HepG2 (cell line): ENCODE data around the gene MSMB. TPM values are rescaled to one million over a fixed set of nuclear protein-coding genes. Genes with fewer than 3 reads are reported as not detected.

Experiments used
- ATAC-seq: fragments of 200-7000 bp; cut with Tn5 transposase; 3 replicates; pipeline ENCODE4 v1.9.1; 2020; ENCODE audit warnings: mild to moderate bottlenecking, moderate library complexity
- BruUV-seq: library from RNA; stranded (reverse); fragments of 400-500 nt; replicated peaks from 2 replicates; lab custom pipeline; 2021; lab: Mats Ljungman, UMichigan
- CTCF ChIA-PET: fragments of 300-600 bp; formaldehyde crosslinking; extraction: SDS; loops from one replicate; lab custom pipeline; 2021; ENCODE audit warnings: low total read pairs, inconsistent platforms, low intra/inter-chr PET ratio; lab: Yijun Ruan, JAX
- POLR2A ChIA-PET: fragments of 350-600 bp; sonication (Branson Sonifier 250); formaldehyde crosslinking; loops from one replicate; lab custom pipeline; 2020; ENCODE audit warnings: antibody characterized with exemption, inconsistent platforms; lab: Yijun Ruan, JAX
- DNase-seq: peaks from one replicate; pipeline ENCODE4 v3.0.0-alpha.2; 2015; ENCODE audit warnings: low spot score
- FAIRE-seq: peaks from 3 replicates; lab custom pipeline; 2011; peaks lifted over from hg19 to GRCh38; lab: Jason Lieb, UNC
- H2AFZ ChIP-seq: one replicate; pipeline ENCODE4 v1.6.1; 2011; ENCODE audit warnings: low read length, inconsistent platforms
- H3K27ac ChIP-seq: fragments of 300-600 bp; 3 replicates; pipeline ENCODE4 v1.8.0; 2011; ENCODE audit warnings: mixed run types, mild to moderate bottlenecking, mixed read lengths, low read length, inconsistent platforms; ENCODE audit not compliant: insufficient read depth; ENCODE audit errors: extremely low read length
- H3K27me3 ChIP-seq, 2 experiments: fragments of 200-600 bp in 1 of 2; 2 replicates in 1 of 2; 3 replicates in 1 of 2; pipeline versions ENCODE4 v1.6.0 to v1.8.0; 2011; ENCODE audit warnings: low read length in 2 of 2, mild to moderate bottlenecking in 2 of 2, moderate library complexity in 2 of 2, inconsistent platforms in 1 of 2; ENCODE audit not compliant: insufficient read depth in 2 of 2, control insufficient read depth in 1 of 2
- H3K36me3 ChIP-seq, 2 experiments: fragments of 200-600 bp in 1 of 2; replicated peaks in 1 of 2; 2 replicates in 1 of 2; 3 replicates in 1 of 2; pipeline versions ENCODE4 v1.5.1 to v1.8.0; 2011; ENCODE audit warnings: low read length in 2 of 2, inconsistent platforms in 1 of 2; ENCODE audit not compliant: insufficient read depth in 2 of 2, control insufficient read depth in 1 of 2
- H3K4me1 ChIP-seq: 2 replicates; pipeline ENCODE4 v1.5.1; 2012; ENCODE audit warnings: low read length, inconsistent platforms; ENCODE audit not compliant: insufficient read depth
- H3K4me2 ChIP-seq: 2 replicates; pipeline ENCODE4 v1.6.0; 2011; ENCODE audit warnings: low read depth, low read length, inconsistent platforms
- H3K4me3 ChIP-seq, 3 experiments: fragments of 200-600 bp in 1 of 3; sonication (generic), shearing (Covaris generic) in 1 of 3; replicated peaks in 1 of 3; 2 replicates each; pipeline ENCODE4 v1.5.1; 2011 to 2016; ENCODE audit warnings: low read length in 3 of 3, inconsistent platforms in 2 of 3, low read depth in 2 of 3, mild to moderate bottlenecking in 2 of 3, control low read depth in 1 of 3, mixed read lengths in 1 of 3; ENCODE audit not compliant: insufficient read depth in 1 of 3
- H3K79me2 ChIP-seq: one replicate; pipeline ENCODE4 v1.6.1; 2011; ENCODE audit warnings: low read length, inconsistent platforms; ENCODE audit not compliant: insufficient read depth
- H3K9ac ChIP-seq: 2 replicates; pipeline ENCODE4 v1.6.0; 2011; ENCODE audit warnings: mild to moderate bottlenecking, low read depth, low read length, inconsistent platforms; ENCODE audit not compliant: insufficient read depth
- H3K9me3 ChIP-seq: 2 replicates; pipeline ENCODE4 v1.5.1; 2012; ENCODE audit warnings: mild to moderate bottlenecking, low read length
- H4K20me1 ChIP-seq: 2 replicates; pipeline ENCODE4 v1.6.0; 2011; ENCODE audit warnings: inconsistent platforms, mild to moderate bottlenecking, low read length, moderate library complexity; ENCODE audit not compliant: insufficient read depth
- AHR ChIP-seq: IDR thresholded peaks from 2 replicates; pipeline ENCODE4 v1.6.1; 2018; ENCODE audit warnings: missing genetic modification reagents, missing compliant biosample characterization
- AKAP8 ChIP-seq: sonication (generic); formaldehyde crosslinking; IDR thresholded peaks from 2 replicates; pipeline ENCODE4 v1.5.1; 2020; ENCODE audit warnings: mild to moderate bottlenecking, missing genetic modification reagents
- CENPX ChIP-seq: sonication (generic); formaldehyde crosslinking; IDR thresholded peaks from 2 replicates; pipeline ENCODE4 v1.9.0; 2021; ENCODE audit warnings: mild to moderate bottlenecking, missing genetic modification reagents, moderate library complexity
- GABPB1 ChIP-seq: IDR thresholded peaks from 2 replicates; pipeline ENCODE4 v1.6.1; 2016; ENCODE audit warnings: mild to moderate bottlenecking, missing genetic modification reagents, moderate library complexity, missing compliant biosample characterization
- HNRNPK ChIP-seq: fragments of 200-400 bp; formaldehyde crosslinking; IDR thresholded peaks from 2 replicates; pipeline ENCODE4 v1.6.1; 2018; ENCODE audit warnings: low read length, low read depth, moderate library complexity, mild to moderate bottlenecking; ENCODE audit not compliant: poor library complexity, severe bottlenecking
- MED13 ChIP-seq: sonication (generic); formaldehyde crosslinking; IDR thresholded peaks from 2 replicates; pipeline ENCODE4 v1.5.0; 2020; ENCODE audit warnings: missing genetic modification reagents
- NFE2L1 ChIP-seq: sonication (generic); formaldehyde crosslinking; IDR thresholded peaks from 2 replicates; pipeline ENCODE4 v1.4.0; 2020; ENCODE audit warnings: missing genetic modification reagents, mild to moderate bottlenecking, borderline replicate concordance
- SAP130 ChIP-seq: IDR thresholded peaks from 2 replicates; pipeline ENCODE4 v1.6.1; 2016; ENCODE audit warnings: low read depth
- SATB2 ChIP-seq: sonication (generic); formaldehyde crosslinking; IDR thresholded peaks from 2 replicates; pipeline ENCODE4 v1.5.0; 2020; ENCODE audit warnings: missing genetic modification reagents
- SYNCRIP ChIP-seq: fragments of 200-400 bp; formaldehyde crosslinking; IDR thresholded peaks from 2 replicates; pipeline ENCODE4 v1.6.1; 2018; ENCODE audit warnings: mild to moderate bottlenecking, low read depth, low read length; ENCODE audit not compliant: insufficient read depth
- TEAD2 ChIP-seq: sonication (generic); formaldehyde crosslinking; IDR thresholded peaks from 2 replicates; pipeline ENCODE4 v1.9.0; 2021; ENCODE audit warnings: missing genetic modification reagents
- ZHX1 ChIP-seq: sonication (generic); formaldehyde crosslinking; IDR thresholded peaks from 2 replicates; pipeline ENCODE4 v1.8.1; 2022; ENCODE audit warnings: low read depth, mild to moderate bottlenecking, missing genetic modification reagents
- ZNF576 ChIP-seq: sonication (generic); formaldehyde crosslinking; IDR thresholded peaks from 2 replicates; pipeline ENCODE4 v1.4.0; 2020; ENCODE audit warnings: mild to moderate bottlenecking, missing genetic modification reagents
- WGBS: methylation state at CpG from one replicate; pipeline ENCODE4 v1.1.6; 2017; ENCODE audit warnings: low lambda C conversion rate; 5-methylcytosine and 5-hydroxymethylcytosine counted together
- in situ Hi-C: cut with HindIII; loops from 2 replicates; pipeline ENCODE4 v1.10.0; 2017; ENCODE audit warnings: low pct_unique_long_range_greater_than_20kb; ENCODE audit not compliant: extremely low pct_ligation_motif_present
- intact Hi-C: fragments of 100-400 bp; cut with micrococcal nuclease; formaldehyde crosslinking; loops from one replicate; pipeline ENCODE4 v1.10.0; 2022; ENCODE audit not compliant: unreplicated experiment
- polyA plus RNA-seq, 8 experiments: library from polyadenylated mRNA; depleted of rRNA in 3 of 8; stranded (reverse) in 7 of 8; unstranded in 1 of 8; fragments of >200 nt; fragmentation: Illumina TruSeq in 4 of 8; extraction: Trizol in 4 of 8; gene quantifications; 2 replicates each; pipeline versions ENCODE4 v1.2.1 to v1.2.3, GENCODE V29; 2011 to 2016; ENCODE audit warnings: low read depth in 4 of 8, missing spikeins in 1 of 8, mixed read lengths in 1 of 8; ENCODE audit not compliant: insufficient read depth in 1 of 8
- total RNA-seq, 5 experiments: library from RNA; depleted of rRNA; stranded (reverse); fragments of >200 nt; fragmentation: Illumina TruSeq; extraction: Trizol; gene quantifications; 2 replicates each; pipeline ENCODE4 v1.2.3, GENCODE V29; 2016; ENCODE audit warnings: low read depth in 1 of 5
- TF ChIP-seq, protein P1 (sequence below): sonication (generic); formaldehyde crosslinking; IDR thresholded peaks from 2 replicates; pipeline ENCODE4 v1.8.0; 2023; ENCODE audit warnings: mild to moderate bottlenecking, missing genetic modification reagents
- TF ChIP-seq, protein P2 (sequence below): IDR thresholded peaks from 2 replicates; pipeline ENCODE4 v1.6.1; 2016; ENCODE audit warnings: low read depth, missing genetic modification reagents, missing compliant biosample characterization

Gene MSMB
- total and polyA plus RNA-seq, 2 of the 13 experiments (the other 11 are each of a cell fraction or from before 2014, with no cell fraction given): 0.84 TPM; not detected in 1

- peaks cover 0 to 6% of the 10 kb centered on the region in 2 experiments; a peak in 2 of 5 replicates for H3K36me3 ChIP-seq
- BruUV-seq: TSS peak; percentile 59
- H2AFZ ChIP-seq: no peak overlapping the region
- H4K20me1 ChIP-seq: peaks cover 40% of the 10 kb centered on the region
- ChIA-PET POLR2A (interaction anchor here (2.0 to 2.4 kb wide), 3 partner anchors 10 to 25 kb away, joined by 8 to 22 read pairs (median 17); no protein-coding TSS in a partner anchor), CTCF (no interaction called here)
- peak overlapping the region; percentile 86 for H3K27ac ChIP-seq
- intact Hi-C loops (loop anchor here (1.0 to 10.0 kb wide), 4 partner anchors 23 to 195 kb away; no protein-coding TSS in a partner anchor), in situ Hi-C loops (loop anchor here (5.0 kb wide), 1 partner anchor 63 kb away; no protein-coding TSS in a partner anchor)
- H3K4me3 ChIP-seq: peak overlapping the region; percentile 85 to 92 (median 88)
- FAIRE-seq (no peak), DNase-seq (no peak), ATAC-seq (no peak)
- H3K9me3 ChIP-seq: no peaks in the 10 kb centered on the region
- H3K4me2 ChIP-seq: peak overlapping the region; percentile 93
- WGBS: 2% methylated on average over 6 of the region's 6 CpGs
- no peaks in the 10 kb centered on the region; a peak in 1 of 5 replicates for H3K27me3 ChIP-seq
- peak overlapping the region; percentile 96 for H3K9ac ChIP-seq
- peaks cover 79% of the 10 kb centered on the region for H3K4me1 ChIP-seq
- peaks cover 71% of the 10 kb centered on the region for H3K79me2 ChIP-seq
- no peak for TF ChIP-seq TEAD2 (CRISPR knock-in tag)
- TF ChIP-seq ZNF576 (CRISPR knock-in tag): no peak
- TF ChIP-seq SAP130 (CRISPR knock-in tag): peak; percentile 29; the same call in 1 of the 2 replicates
- TF ChIP-seq, protein P1, sequence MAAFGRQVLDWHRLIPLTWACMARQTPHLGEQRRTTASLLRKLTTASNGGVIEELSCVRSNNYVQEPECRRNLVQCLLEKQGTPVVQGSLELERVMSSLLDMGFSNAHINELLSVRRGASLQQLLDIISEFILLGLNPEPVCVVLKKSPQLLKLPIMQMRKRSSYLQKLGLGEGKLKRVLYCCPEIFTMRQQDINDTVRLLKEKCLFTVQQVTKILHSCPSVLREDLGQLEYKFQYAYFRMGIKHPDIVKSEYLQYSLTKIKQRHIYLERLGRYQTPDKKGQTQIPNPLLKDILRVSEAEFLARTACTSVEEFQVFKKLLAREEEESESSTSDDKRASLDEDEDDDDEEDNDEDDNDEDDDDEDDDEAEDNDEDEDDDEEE: no peak
- TF ChIP-seq, protein P2, sequence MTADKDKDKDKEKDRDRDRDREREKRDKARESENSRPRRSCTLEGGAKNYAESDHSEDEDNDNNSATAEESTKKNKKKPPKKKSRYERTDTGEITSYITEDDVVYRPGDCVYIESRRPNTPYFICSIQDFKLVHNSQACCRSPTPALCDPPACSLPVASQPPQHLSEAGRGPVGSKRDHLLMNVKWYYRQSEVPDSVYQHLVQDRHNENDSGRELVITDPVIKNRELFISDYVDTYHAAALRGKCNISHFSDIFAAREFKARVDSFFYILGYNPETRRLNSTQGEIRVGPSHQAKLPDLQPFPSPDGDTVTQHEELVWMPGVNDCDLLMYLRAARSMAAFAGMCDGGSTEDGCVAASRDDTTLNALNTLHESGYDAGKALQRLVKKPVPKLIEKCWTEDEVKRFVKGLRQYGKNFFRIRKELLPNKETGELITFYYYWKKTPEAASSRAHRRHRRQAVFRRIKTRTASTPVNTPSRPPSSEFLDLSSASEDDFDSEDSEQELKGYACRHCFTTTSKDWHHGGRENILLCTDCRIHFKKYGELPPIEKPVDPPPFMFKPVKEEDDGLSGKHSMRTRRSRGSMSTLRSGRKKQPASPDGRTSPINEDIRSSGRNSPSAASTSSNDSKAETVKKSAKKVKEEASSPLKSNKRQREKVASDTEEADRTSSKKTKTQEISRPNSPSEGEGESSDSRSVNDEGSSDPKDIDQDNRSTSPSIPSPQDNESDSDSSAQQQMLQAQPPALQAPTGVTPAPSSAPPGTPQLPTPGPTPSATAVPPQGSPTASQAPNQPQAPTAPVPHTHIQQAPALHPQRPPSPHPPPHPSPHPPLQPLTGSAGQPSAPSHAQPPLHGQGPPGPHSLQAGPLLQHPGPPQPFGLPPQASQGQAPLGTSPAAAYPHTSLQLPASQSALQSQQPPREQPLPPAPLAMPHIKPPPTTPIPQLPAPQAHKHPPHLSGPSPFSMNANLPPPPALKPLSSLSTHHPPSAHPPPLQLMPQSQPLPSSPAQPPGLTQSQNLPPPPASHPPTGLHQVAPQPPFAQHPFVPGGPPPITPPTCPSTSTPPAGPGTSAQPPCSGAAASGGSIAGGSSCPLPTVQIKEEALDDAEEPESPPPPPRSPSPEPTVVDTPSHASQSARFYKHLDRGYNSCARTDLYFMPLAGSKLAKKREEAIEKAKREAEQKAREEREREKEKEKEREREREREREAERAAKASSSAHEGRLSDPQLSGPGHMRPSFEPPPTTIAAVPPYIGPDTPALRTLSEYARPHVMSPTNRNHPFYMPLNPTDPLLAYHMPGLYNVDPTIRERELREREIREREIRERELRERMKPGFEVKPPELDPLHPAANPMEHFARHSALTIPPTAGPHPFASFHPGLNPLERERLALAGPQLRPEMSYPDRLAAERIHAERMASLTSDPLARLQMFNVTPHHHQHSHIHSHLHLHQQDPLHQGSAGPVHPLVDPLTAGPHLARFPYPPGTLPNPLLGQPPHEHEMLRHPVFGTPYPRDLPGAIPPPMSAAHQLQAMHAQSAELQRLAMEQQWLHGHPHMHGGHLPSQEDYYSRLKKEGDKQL (CRISPR knock-in tag): no peak
- no peak for TF ChIP-seq SATB2 (CRISPR knock-in tag)
- TF ChIP-seq GABPB1 (CRISPR knock-in tag): no peak
- no peak for TF ChIP-seq NFE2L1
- no peak for TF ChIP-seq MED13 (CRISPR knock-in tag)
- no peak for TF ChIP-seq ZHX1 (CRISPR knock-in tag)
- no peak for TF ChIP-seq CENPX (CRISPR knock-in tag)
- TF ChIP-seq AHR (CRISPR knock-in tag): no peak
- no peak for TF ChIP-seq HNRNPK
- TF ChIP-seq SYNCRIP: no peak
- TF ChIP-seq AKAP8 (CRISPR knock-in tag): no peak
Observed at GRCh38 chr10:46029461-46030030, 16.5 kb downstream of the MSMB start.
